HEK293T (cell line): ENCODE results near the gene PDX1.
"Not testable (repeated sequence)": the region's sequence is repeated elsewhere in the genome, so short reads cannot be mapped to it uniquely, and the experiment has no call there.

ENCODE experiments used
- CTCF ChIA-PET: fragments of 350-600 bp; formaldehyde crosslinking; extraction: SDS; loops from one replicate; lab custom pipeline; 2021; ENCODE audit warnings: antibody characterized with exemption, inconsistent platforms; lab: Yijun Ruan, JAX
- POLR2A ChIA-PET: fragments of 350-600 bp; formaldehyde crosslinking; extraction: SDS; loops from one replicate; lab custom pipeline; 2020; ENCODE audit warnings: antibody characterized with exemption, inconsistent platforms; lab: Yijun Ruan, JAX
- DNase-seq: peaks from one replicate; pipeline ENCODE4 v3.0.0; 2012; ENCODE audit warnings: mixed read lengths; ENCODE audit errors: extremely low spot score
- ARNT ChIP-seq: fragments of 450-650 bp; IDR thresholded peaks from 2 replicates; pipeline ENCODE4 v1.6.1; 2017; ENCODE audit warnings: mild to moderate bottlenecking
- BHLHE40 ChIP-seq: fragments of 450-650 bp; IDR thresholded peaks from 2 replicates; pipeline ENCODE4 v1.6.1; 2016; ENCODE audit warnings: mild to moderate bottlenecking, moderate library complexity, borderline replicate concordance
- CTBP1 ChIP-seq: fragments of 450-650 bp; IDR thresholded peaks from 2 replicates; pipeline ENCODE4 v1.6.1; 2016; ENCODE audit warnings: borderline replicate concordance
- ELF4 ChIP-seq: fragments of 450-650 bp; IDR thresholded peaks from 2 replicates; pipeline ENCODE4 v1.6.1; 2017; ENCODE audit warnings: antibody characterized with exemption
- FOXA1 ChIP-seq: fragments of 450-650 bp; IDR thresholded peaks from 2 replicates; pipeline ENCODE4 v1.6.1; 2016; ENCODE audit warnings: mild to moderate bottlenecking
- FOXK2 ChIP-seq: fragments of 450-650 bp; IDR thresholded peaks from 2 replicates; pipeline ENCODE4 v1.6.1; 2016; ENCODE audit warnings: mild to moderate bottlenecking
- FOXM1 ChIP-seq: fragments of 450-650 bp; IDR thresholded peaks from 2 replicates; pipeline ENCODE4 v1.6.1; 2017; ENCODE audit warnings: mild to moderate bottlenecking, borderline replicate concordance
- HDGF ChIP-seq: fragments of 450-650 bp; IDR thresholded peaks from 2 replicates; pipeline ENCODE4 v1.6.1; 2017; ENCODE audit warnings: antibody characterized with exemption, borderline replicate concordance
- L3MBTL2 ChIP-seq: fragments of 450-650 bp; conservative IDR thresholded peaks from 2 replicates; pipeline ENCODE4 v1.6.1; 2016; ENCODE audit warnings: mild to moderate bottlenecking
- LEF1 ChIP-seq: fragments of 450-650 bp; IDR thresholded peaks from 2 replicates; pipeline ENCODE4 v1.6.1; 2017; ENCODE audit warnings: mild to moderate bottlenecking, borderline replicate concordance
- NFRKB ChIP-seq: fragments of 450-650 bp; IDR thresholded peaks from 2 replicates; pipeline ENCODE4 v1.6.1; 2016; ENCODE audit warnings: mild to moderate bottlenecking, moderate library complexity
- PKNOX1 ChIP-seq: fragments of 450-650 bp; IDR thresholded peaks from 2 replicates; pipeline ENCODE4 v1.6.1; 2016
- SP1 ChIP-seq: fragments of 450-650 bp; IDR thresholded peaks from 2 replicates; pipeline ENCODE4 v1.6.1; 2017
- SUZ12 ChIP-seq: fragments of 450-650 bp; IDR thresholded peaks from 2 replicates; pipeline ENCODE4 v1.6.1; 2016; ENCODE audit warnings: mild to moderate bottlenecking
- TARDBP ChIP-seq: fragments of 450-650 bp; IDR thresholded peaks from 2 replicates; pipeline ENCODE4 v1.6.1; 2016
- ZNF384 ChIP-seq: fragments of 450-650 bp; IDR thresholded peaks from 2 replicates; pipeline ENCODE4 v1.6.1; 2016

The PDX1 gene

DNA sequence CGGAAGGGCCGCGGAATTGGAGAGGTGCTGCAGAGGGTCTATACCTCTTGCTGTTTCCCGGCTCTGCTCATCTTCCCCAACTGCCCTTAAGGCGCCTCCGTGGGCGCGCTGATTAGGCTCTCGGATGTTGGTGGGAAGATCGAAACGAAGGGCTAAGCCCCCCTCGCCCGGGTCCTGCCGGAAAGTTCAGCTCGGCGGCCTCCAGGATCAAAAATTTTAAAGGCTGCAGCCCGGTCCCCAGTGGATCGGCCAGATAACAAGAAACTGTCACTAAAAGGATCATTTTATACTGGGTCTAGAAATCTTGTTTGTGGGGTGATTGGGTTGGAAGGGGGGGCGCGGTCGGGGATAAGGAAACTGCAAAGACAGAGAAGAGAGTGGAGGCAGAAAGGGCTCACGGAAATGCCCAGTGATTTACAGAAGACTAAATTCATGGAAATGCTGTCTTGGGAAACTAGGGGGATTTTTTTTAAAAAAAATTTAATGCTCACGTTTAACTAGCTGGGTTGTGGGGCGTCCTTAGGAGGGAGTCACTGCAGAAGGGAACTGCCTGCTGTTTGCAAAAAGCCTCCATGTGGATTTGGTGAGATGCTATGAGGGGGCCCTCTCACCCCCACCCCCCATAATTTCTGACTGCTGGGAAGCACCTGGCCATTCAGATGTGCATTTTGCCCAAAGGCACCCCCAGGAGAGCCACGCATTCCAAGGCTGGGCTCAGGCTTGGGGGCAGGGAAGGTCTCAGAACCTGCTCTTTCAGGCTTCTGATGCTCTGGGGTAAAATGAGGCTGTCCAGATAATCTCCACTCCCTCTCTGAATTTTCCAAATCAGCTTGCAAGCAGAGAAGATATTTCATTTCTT, 41.7 kb downstream of the PDX1 start:
- CTCF ChIA-PET = interaction anchor here (1.2 kb wide), 1 partner anchor 135 kb away, joined by 3 read pairs; no protein-coding TSS in a partner anchor
- DNase-seq = no peak
- TF ChIP-seq L3MBTL2 = no peak
- no peak for TF ChIP-seq TARDBP
- no peak for TF ChIP-seq SP1
- no peak for TF ChIP-seq ELF4
- TF ChIP-seq ZNF384 = no peak
- TF ChIP-seq HDGF = no peak
- POLR2A ChIA-PET = no interaction called here

DNA sequence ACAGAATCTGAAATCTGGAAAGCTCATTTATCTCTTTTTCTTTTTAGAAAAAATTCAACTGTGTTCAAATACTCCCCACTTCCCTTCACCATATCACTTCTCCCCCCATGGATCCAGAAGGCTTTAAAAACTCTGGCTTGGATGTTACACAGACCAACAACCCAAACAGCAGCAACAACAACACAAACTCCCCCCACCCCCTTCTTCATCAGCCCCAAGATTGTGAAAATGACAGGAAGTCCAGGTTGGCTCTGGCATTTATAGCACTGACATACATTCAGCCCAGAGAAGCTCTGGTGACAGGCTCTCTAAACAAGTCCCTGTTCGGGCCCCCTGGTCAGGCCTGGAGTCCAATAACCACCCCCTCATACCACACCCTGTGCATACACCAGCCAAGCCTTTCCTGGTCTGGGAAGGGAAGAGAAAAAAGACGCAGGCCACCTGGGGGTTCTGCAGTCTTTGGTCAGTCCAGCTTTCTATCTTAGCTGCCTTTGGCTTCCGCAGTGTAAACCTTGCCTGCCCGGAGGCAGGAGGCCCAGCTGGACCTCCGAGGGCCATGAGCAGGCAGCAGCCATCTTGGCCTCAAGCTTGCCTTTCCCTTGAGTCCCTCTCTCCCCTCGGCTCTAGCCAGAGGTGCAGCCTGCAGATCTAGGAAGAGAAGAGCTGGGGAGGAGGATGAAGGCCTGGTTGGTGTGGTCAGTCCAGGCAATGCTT, 42.5 kb downstream of the PDX1 start:
- TF ChIP-seq NFRKB = no peak
- no peak for TF ChIP-seq FOXK2
- TF ChIP-seq PKNOX1 = no peak
- no peak for TF ChIP-seq CTBP1
- TF ChIP-seq FOXA1 = no peak
- TF ChIP-seq L3MBTL2 = no peak
- no peak for TF ChIP-seq ELF4
- DNase-seq = no peak
- ChIA-PET POLR2A (no interaction called here), CTCF (interaction anchor here (1.2 kb wide), 1 partner anchor 136 kb away, joined by 3 read pairs; no protein-coding TSS in a partner anchor)

DNA sequence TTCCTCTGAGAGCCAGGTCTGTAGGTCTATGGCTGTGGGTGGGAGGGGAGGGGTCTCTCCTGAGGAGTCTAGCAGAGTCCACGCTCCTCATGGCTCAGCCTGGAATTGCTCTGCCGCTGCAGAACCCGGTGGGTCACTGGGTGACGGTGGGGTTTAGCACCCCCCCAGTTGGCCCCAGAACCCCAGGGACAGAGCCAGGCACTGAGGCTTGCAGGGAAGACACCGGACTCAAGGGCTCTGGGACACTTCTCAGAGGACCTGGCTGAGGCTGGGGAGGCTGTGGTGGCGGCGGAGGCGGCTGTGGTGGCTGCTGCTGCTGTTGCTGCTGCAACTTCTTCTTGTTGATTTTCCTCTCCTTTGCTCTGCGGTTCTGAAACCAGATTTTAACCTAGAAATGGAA, 43.2 kb downstream of the PDX1 start:
- no peak for DNase-seq
- CTCF ChIA-PET = no interaction called here
- TF ChIP-seq L3MBTL2 = no peak
- TF ChIP-seq PKNOX1 = no peak
- no peak for TF ChIP-seq FOXK2
- no peak for TF ChIP-seq FOXM1
- TF ChIP-seq BHLHE40 = no peak
- TF ChIP-seq ELF4 = no peak
- TF ChIP-seq SP1 = no peak
- POLR2A ChIA-PET = no interaction called here

DNA sequence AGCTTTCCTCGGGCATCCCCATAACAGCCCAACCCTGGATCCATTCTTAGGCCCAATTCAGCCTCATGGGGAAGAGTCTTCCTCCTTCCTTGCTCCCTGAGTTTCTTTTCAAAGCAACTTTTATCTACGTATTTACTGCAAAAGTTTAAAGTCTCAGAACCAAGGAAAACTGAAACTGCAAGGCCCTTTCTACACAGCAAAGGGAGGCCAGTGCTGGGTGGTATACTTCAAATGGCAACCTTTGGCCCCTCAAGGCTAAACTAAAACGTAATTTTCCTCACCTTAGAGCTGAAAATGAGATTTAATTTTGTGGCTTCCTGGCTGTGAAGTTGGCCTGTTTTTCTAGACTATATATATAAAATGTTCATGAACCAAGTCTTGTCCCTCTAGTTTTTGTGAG, 43.7 kb downstream of the PDX1 start:
- CTCF ChIA-PET = no interaction called here
- no peak for DNase-seq

DNA sequence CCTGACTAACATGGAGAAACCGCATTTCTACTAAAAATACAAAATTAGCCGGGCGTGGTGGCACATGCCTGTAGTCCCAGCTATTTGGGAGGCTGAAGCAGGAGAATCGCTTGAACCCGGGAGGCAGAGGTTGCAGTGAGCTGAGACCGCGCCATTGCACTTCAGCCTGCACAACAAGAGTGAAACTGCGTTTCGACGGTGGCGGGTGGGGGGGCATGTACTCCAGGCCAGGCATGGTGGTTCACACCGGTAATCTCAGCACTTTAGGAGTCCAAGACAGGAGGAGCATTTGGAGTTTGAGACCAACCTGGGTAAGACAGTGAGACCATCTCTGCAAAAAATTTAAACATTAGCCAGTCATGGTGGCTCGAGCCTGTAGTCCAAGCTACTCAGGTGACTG, 44.4 kb downstream of the PDX1 start:
- CTCF ChIA-PET = interaction anchor here (0.9 to 1.7 kb wide), 3 partner anchors 10 to 603 kb away, joined by 3 to 7 read pairs (median 3); no protein-coding TSS in a partner anchor
- DNase-seq = not testable (repeated sequence)
- POLR2A ChIA-PET = interaction anchor here (0.5 kb wide), 1 partner anchor 993 kb away, joined by 3 read pairs; no protein-coding TSS in a partner anchor

More for the DNA sequence above, 43.7 kb downstream of the PDX1 start:
- POLR2A ChIA-PET = no interaction called here
- no peak for TF ChIP-seq PKNOX1
- TF ChIP-seq ARNT = no peak
- TF ChIP-seq CTBP1 = no peak
- no peak for TF ChIP-seq NFRKB
- no peak for TF ChIP-seq FOXM1
- no peak for TF ChIP-seq SUZ12
- TF ChIP-seq HDGF = no peak
- TF ChIP-seq ELF4 = no peak
- no peak for TF ChIP-seq FOXA1
- no peak for TF ChIP-seq LEF1

GRCh38 chr13:27964741-27965323, 45.0 kb downstream of the PDX1 start:
- TF ChIP-seq PKNOX1 (no peak), SUZ12 (no peak), ARNT (no peak), SP1 (no peak), LEF1 (no peak), L3MBTL2 (no peak), NFRKB (no peak), FOXA1 (no peak), BHLHE40 (no peak), ZNF384 (no peak), HDGF (no peak), FOXK2 (no peak), TARDBP (no peak), ELF4 (no peak), CTBP1 (no peak), FOXM1 (no peak)
- ChIA-PET POLR2A (interaction anchor here (0.5 to 1.3 kb wide), 2 partner anchors 9 to 994 kb away, joined by 3 read pairs; no protein-coding TSS in a partner anchor), CTCF (interaction anchor here (0.6 to 1.7 kb wide), 6 partner anchors 9 to 603 kb away, joined by 3 to 7 read pairs (median 3); no protein-coding TSS in a partner anchor)
- DNase-seq = no peak
